ENCODE data around the gene MEGF11.

Gene MEGF11

GRCh38 chr15:65925338-65925737, 328.2 kb downstream of the MEGF11 start:
- ATAC-seq = no peak
- TF ChIP-seq TCF4 (CRISPR knock-in tag; IDR thresholded peaks at IDR 0.05; ENCODE audit: borderline replicate concordance) (no peak), CREB5 (CRISPR knock-in tag; IDR thresholded peaks at IDR 0.05; ENCODE audit: low read depth) (no peak), TSHZ2 (CRISPR knock-in tag; IDR thresholded peaks at IDR 0.05) (no peak), RARB (CRISPR knock-in tag; IDR thresholded peaks at IDR 0.05) (no peak), ZNF70 (CRISPR knock-in tag; IDR thresholded peaks at IDR 0.05) (no peak), PPARA (CRISPR knock-in tag; IDR thresholded peaks at IDR 0.05; ENCODE audit: borderline replicate concordance) (no peak), ARNTL (CRISPR knock-in tag; IDR thresholded peaks at IDR 0.05; ENCODE audit: borderline replicate concordance, low read depth) (no peak), CSDC2 (CRISPR knock-in tag; IDR thresholded peaks at IDR 0.05) (no peak), GLIS3 (CRISPR knock-in tag; IDR thresholded peaks at IDR 0.05) (no peak), ZNF565 (CRISPR knock-in tag; conservative IDR thresholded peaks at IDR 0.05; ENCODE audit: low read depth) (no peak), ZFP30 (CRISPR knock-in tag; IDR thresholded peaks at IDR 0.05) (no peak), ZC3H10 (CRISPR knock-in tag; IDR thresholded peaks at IDR 0.05) (no peak), OSR1 (CRISPR knock-in tag; IDR thresholded peaks at IDR 0.05) (no peak)

GRCh38 chr15:65924004-65924403, 329.5 kb downstream of the MEGF11 start:
- TF ChIP-seq TCF4 (CRISPR knock-in tag; IDR thresholded peaks at IDR 0.05; ENCODE audit: borderline replicate concordance) = no peak
- no peak for TF ChIP-seq OSR1 (CRISPR knock-in tag; IDR thresholded peaks at IDR 0.05)
- TF ChIP-seq BACH2 (CRISPR knock-in tag; IDR thresholded peaks at IDR 0.05; ENCODE audit: borderline replicate concordance) = no peak
- TF ChIP-seq ZFP30 (CRISPR knock-in tag; IDR thresholded peaks at IDR 0.05) = no peak
- no peak for TF ChIP-seq ZNF8 (CRISPR knock-in tag; IDR thresholded peaks at IDR 0.05)
- TF ChIP-seq PPARA (CRISPR knock-in tag; IDR thresholded peaks at IDR 0.05; ENCODE audit: borderline replicate concordance) = no peak
- no peak for TF ChIP-seq ZC3H10 (CRISPR knock-in tag; IDR thresholded peaks at IDR 0.05)
- TF ChIP-seq PATZ1 (CRISPR knock-in tag; IDR thresholded peaks at IDR 0.05; ENCODE audit: borderline replicate concordance) = no peak
- no peak for TF ChIP-seq TOX (CRISPR knock-in tag; IDR thresholded peaks at IDR 0.05; ENCODE audit: borderline replicate concordance)
- TF ChIP-seq ESRRG (CRISPR knock-in tag; IDR thresholded peaks at IDR 0.05) = no peak
- TF ChIP-seq ARNTL (CRISPR knock-in tag; IDR thresholded peaks at IDR 0.05; ENCODE audit: borderline replicate concordance, low read depth) = no peak
- no peak for TF ChIP-seq RARB (CRISPR knock-in tag; IDR thresholded peaks at IDR 0.05)
- no peak for TF ChIP-seq GLIS3 (CRISPR knock-in tag; IDR thresholded peaks at IDR 0.05)
- TF ChIP-seq CSDC2 (CRISPR knock-in tag; IDR thresholded peaks at IDR 0.05) = no peak
- TF ChIP-seq ISL1 (CRISPR knock-in tag; IDR thresholded peaks at IDR 0.05) = no peak
- no peak for TF ChIP-seq CREB5 (CRISPR knock-in tag; IDR thresholded peaks at IDR 0.05; ENCODE audit: low read depth)
- TF ChIP-seq ZNF565 (CRISPR knock-in tag; conservative IDR thresholded peaks at IDR 0.05; ENCODE audit: low read depth) = no peak
- no peak for TF ChIP-seq SNAI2 (CRISPR knock-in tag; IDR thresholded peaks at IDR 0.05)
- TF ChIP-seq ZFP3 (CRISPR knock-in tag; IDR thresholded peaks at IDR 0.05) = no peak
- no peak for ATAC-seq

- ATAC-seq = no peak
- no peak for TF ChIP-seq SNAI2 (CRISPR knock-in tag; IDR thresholded peaks at IDR 0.05)
- no peak for TF ChIP-seq ISL1 (CRISPR knock-in tag; IDR thresholded peaks at IDR 0.05)
- TF ChIP-seq ARNTL (CRISPR knock-in tag; IDR thresholded peaks at IDR 0.05; ENCODE audit: borderline replicate concordance, low read depth) = no peak
- TF ChIP-seq ZFP30 (CRISPR knock-in tag; IDR thresholded peaks at IDR 0.05) = no peak
- TF ChIP-seq PPARA (CRISPR knock-in tag; IDR thresholded peaks at IDR 0.05; ENCODE audit: borderline replicate concordance) = no peak
- TF ChIP-seq ESRRG (CRISPR knock-in tag; IDR thresholded peaks at IDR 0.05) = no peak
- TF ChIP-seq POU6F1 (CRISPR knock-in tag; IDR thresholded peaks at IDR 0.05; ENCODE audit: borderline replicate concordance, low read depth) = no peak
- TF ChIP-seq CSRNP3 (CRISPR knock-in tag; IDR thresholded peaks at IDR 0.05) = no peak
- no peak for TF ChIP-seq TOX (CRISPR knock-in tag; IDR thresholded peaks at IDR 0.05; ENCODE audit: borderline replicate concordance)
- no peak for TF ChIP-seq TSHZ2 (CRISPR knock-in tag; IDR thresholded peaks at IDR 0.05)
- TF ChIP-seq OSR1 (CRISPR knock-in tag; IDR thresholded peaks at IDR 0.05) = no peak
- TF ChIP-seq RARB (CRISPR knock-in tag; IDR thresholded peaks at IDR 0.05) = no peak
- TF ChIP-seq ZFP3 (CRISPR knock-in tag; IDR thresholded peaks at IDR 0.05) = no peak
- TF ChIP-seq ZNF565 (CRISPR knock-in tag; conservative IDR thresholded peaks at IDR 0.05; ENCODE audit: low read depth) = no peak
Measured at GRCh38 chr15:65923264-65923663, 330.3 kb downstream of the MEGF11 start.
